Stimulated activated CD8-positive, alpha-beta memory T cell treated with anti-CD3 and anti-CD28 coated beads, Interleukin-12 subunit alpha, Interleukin-12 subunit beta, amount 100 ng/mL, for 24 hours (primary cell): ENCODE data around the gene CCL16.

Experiments used
- DNase-seq: peaks from one replicate; pipeline ENCODE4 v3.0.0-alpha.2; 2020; ENCODE audit errors: extremely low read depth

Gene CCL16

DNA sequence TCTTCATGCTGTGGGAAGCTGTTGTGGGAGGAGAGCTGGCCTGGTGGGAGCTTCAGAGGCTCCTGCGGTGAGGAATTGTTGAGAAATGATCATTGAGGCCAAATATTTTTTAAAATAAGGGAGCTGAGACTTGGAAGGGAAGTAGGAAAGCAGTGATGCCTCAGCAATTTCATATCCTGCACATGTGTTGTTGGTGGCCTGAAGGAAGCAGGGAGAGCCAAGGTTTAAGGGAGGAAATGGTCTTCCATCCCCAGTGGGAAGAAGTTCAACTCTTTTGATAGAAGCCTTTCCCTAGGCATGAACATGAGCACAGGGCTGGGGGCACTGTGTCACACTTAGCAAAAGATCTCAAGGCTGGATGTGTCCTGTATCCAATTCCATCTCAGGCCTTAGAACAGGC lies 5.3 kb upstream of the CCL16 start, which contains the start of gene CCL14:
Gene CCL14 (minus strand): TSS at position 87 of the 400 bp plus-strand sequence. CDS start 80 bp downstream, at position 7.
- no peak for DNase-seq

DNA sequence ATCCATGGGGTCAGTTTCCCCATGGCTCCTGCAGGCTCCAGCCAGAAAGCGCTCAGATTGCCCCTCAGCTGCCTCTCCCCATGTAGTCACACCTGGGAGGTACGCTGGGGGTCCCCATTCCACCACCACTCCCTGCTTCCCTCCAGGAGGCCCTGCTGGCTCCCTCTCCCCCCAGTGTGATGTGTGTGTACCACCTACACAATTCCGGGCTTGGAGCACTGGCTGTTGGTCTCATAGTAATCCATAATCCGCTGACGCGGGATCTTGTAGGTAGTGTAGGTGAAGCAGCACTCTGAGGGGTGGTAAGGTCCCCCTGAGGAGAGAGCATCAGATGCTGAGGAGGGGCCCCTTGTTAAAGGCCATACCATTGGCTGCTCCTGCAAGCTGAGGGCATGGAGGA lies 2.8 kb upstream of the CCL16 start:
- no peak for DNase-seq

DNA sequence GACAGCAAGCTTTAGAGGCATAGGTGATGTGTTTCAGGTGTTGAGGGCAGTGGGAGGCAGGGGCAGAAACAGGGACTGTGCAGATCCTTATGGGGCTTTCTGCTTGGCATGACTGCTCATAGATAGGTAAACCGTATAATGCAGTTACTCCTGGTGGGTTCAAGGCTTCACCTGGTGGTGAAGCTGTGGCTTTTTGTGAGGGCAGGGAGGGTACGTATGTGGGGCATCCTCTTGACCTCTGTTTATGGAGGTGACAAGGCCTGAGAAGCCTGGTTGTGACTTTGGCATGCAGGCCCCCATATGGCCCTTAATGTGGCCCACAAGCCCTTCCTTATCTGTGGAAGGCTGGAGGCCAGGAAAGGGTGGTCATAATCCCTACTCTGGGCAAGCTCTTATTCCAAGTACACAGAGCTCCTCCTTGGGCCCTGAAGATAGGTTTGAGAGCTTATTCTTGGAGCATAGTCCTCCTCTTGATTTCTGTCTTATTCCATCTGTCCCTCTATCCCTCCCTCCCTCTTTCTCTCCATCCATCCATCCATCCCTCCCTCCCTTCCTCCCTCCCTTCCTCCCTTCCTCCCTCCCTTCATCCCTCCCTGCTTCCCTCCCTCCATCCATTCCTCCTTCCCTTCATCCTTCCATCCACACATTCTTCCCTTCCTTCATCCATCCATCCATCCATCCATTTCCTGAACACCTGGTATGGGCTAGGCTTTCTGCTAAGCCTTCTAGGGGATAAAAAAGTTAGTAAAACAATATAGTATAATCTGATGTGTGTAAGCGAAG lies 1.3 kb upstream of the CCL16 start:
- DNase-seq, result no peak

DNA sequence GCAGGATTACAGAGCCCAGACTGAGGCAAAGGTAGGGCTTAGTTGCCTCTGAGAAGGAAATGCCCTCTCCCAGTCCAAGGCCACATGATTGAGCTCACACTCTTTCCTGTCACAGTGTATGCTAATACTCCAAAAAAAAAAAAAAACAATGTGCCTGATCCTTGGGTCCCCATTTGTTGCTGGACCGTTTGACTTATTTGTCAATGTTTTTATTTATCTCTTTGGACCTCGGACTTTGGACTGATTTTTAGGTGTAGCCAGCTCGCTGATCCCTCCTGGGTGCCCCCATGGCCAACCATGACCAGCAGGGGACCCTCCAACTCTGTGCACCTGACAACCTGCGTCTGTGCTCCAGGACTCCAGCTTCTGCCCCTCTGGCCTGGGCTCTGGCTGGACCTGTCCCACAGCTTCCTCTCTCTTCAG lies 622 bp upstream of the CCL16 start:
- DNase-seq, result no peak

DNA sequence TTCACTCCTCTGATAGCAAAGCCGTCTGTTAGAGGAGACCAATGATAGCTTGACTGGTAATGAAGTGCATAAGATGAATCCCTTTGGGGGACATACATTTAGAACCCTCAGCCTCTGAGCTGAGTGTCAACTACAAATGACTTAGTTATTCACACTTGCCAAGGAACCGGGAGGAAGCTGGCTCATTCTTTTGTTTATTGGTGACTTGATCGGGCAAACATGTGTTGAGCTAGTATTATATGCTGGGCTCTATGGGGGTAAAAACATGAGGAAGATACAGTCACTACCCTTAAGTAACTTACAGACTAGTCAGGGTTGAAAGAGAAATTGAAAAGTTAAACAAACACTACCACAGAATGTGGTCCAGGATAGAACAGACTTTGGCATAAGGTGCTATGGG lies 3.0 kb downstream of the CCL16 start:
- no peak for DNase-seq

DNA sequence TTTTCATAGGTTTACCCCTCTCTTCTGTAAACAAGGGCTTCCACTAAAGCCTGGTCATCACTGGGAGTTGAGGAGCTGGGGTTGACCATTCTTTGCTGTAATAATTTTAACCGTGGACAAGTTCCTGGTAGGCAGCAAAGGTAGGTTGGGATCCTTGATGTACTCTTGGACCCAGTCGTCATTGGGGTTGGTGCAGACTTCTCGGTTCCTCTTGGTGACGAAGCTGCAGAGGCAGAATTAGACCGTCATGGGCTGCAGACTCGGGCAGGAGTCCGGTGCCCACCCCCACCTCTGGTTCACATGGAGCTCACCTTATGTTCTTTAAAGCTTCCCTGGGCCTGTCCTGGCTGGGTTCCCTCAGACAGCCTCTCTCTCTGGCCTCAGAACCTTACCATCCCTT lies 3.8 kb downstream of the CCL16 start:
- DNase-seq, result no peak

DNA sequence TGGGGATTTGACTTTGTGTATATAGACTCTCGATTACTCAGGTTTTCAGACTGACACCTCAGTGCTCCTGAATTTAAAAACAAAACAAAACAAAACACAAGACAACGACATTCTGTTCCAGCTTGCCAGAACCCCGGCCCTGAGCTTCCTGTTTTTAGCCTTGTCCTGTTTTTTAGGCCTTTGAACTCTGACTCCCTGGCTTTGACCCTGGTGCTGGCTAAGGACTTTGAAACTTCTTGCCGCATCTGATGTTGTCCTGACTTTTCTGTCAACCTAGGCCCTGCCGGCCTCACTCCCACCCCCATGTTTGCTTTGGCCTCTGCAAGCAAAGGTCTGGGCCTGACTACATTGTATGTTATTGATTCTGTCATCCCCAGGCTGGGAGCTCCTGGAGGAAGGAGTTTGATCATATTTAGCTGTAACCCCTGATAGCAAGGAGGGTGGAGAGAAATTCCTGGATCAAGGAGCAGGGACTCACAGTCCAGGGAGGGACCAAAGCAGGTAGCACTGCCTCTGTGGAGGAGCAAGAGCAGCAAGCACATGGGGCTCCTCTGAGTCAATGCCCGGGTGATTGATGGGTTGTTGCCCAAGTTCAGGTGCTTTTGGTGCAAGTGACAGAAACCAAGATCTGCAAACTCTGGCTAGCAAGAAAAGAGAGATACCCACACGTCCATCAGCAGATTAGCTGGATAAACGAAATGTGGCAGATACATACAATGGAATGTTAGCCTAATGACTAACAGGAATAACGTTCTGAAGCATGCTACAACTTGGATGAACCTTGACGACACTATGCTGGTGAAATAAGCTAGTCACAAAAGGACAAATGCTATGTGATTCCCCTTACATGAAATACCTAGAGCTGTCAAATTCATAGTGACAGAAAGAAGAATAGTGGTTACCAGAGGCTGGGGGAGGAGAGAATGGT lies 7.7 kb downstream of the CCL16 start:
- DNase-seq, result no peak

DNA sequence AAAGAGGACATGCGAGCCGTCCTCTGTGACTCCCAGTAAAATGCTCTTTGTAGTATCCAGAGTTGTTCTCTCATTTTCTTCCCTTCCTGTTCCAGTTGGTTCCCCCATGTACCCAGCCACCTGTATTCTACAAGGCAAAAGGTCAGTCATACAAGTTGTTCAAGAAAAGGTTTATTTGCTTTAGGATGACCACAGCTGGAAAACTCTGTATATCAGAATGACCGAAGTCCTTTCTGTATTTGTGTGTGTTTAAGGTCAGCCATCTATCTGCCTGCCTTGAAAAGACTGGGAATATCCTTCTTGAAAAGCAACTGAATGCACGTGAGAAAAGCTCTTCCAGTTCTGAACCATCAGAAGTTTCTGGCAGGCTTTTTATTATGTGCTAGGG lies 8.4 kb downstream of the CCL16 start:
- no peak for DNase-seq

DNA sequence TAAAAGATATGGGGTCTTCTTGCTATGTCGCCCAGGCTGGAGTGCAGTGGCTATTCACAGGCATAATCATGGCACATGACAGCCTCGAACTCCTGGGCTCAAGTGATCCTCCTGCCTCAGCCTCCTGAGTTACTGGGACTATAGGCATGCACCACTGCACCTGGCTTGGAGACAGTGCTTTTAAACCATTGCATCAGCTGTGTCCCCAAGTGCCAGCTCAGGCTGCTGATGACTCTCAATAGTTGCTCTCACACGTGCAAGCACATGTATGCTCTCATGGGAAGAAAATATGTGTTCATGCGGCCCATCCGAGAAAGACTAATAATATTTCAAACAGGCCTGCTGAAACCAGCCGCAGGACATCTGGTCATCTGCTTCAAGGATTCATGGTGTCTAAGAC lies 8.8 kb downstream of the CCL16 start:
- no peak for DNase-seq

DNA sequence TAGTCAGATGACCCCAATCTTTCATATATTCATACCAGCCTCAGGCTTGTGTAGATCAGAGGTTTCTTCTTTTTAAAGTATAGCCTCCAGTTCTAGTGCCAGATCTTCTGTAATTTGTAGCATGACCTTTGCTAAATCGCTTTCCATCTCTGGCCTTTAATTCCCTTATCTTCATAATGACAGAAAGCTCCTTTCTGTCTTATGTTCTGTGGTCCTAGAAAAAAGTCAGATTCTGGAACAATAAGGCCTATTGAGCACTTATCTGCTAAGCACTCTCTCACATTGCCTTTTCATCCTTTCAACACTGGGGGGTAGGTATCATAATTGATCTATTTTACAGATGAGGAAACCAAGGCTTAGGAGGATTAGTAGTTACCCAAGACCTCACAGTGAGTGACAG lies 9.2 kb downstream of the CCL16 start:
- no peak for DNase-seq

DNA sequence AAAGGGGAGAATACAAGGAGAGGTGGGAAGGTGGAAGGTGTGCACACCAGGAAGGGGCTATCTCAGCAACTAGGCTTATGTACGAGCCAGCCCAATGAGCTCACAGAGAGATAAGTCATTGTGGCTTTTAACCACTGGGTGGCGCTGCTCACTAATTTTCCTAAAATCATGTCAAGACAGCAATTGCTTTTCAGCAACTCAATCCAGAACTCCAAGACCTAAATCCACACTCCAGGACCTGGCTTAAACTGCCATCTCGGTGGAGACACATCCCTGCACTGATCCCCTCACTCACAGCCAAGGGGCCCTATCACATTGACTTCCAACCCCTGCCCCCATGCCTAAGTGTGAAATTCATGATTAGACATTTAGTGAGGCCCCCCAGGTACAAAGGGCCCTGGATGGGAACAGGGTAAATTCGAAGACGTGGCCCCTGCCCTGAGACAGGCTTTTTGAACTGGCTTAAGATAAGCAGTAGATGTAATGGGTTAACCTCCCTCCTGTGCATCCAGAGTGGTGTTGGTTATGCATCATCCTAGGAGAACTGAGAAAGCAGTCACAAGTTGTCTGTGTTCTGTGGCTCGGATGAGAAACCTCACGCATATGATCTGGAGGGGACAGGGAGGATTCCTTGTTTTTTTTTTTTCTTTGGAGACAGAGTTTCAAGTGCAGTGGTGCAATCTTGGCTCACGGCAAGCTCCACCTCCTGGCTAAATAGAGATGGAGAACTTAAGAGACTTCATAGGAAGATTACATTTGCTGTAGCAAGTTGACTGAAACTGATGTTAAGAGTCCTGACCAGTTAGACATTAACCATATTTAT lies 11.5 kb downstream of the CCL16 start:
- DNase-seq, result peak; percentile 34

DNA sequence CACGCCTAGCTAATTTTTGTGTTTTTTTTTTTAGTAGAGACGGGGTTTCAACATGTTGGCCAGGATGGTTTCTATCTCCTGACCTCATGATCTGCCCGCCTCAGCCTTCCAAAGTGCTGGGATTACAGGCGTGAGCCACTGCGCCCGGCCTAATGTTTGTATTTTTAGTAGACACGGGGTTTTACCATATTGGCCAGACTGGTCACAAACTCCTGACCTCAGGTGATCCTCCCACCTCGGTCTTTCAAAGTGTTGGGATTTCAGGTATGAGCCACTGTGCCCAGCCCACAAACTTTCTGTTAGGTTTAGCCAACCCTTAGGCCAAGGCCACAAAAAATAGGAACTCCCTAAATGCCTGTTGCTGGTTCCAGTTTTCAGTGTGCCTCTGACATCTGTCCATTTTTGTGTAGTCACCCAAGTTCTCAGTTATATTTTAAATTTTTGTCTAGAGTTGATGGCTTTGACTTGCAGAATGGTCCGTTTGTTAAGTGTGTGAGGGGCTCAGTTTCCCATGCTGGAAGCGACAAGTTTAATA lies 12.7 kb downstream of the CCL16 start:
- no peak for DNase-seq

DNA sequence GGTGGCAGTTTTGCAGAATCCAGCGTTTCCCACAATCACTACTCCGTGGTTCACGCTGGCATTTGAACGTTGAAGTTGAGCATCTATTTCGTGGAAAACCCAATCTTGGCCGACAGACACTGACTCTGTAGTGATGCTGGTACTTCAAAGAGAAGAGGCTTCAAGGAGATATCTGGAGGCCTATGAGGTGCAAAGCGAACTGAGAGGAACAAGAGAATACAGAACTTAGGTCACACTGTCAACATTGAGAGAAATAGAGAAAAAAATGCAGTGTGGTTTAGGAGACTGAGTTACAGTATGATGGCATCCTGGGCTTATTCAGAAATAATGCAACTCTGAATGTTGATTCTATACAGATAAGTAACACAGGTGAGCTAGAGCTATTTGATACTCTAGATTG lies 16.0 kb downstream of the CCL16 start:
- DNase-seq, result no peak

DNA sequence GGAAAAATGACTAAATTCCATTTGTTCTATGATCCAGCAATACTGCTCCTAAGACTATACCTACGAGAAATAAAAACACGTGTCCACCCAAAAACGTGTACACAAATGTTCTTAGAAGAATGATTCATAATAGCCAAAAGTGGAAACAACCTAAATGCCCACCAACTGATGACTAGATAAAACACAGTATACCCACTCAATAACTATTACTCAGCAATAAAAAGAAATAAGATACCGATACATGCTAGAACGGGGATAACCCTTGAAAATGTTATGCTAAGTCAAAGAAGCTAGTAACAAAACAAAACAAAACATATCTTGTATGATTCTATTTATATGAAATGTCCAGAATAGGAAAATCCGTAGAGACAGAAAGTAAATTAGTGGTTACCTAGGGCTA lies 17.6 kb downstream of the CCL16 start:
- no peak for DNase-seq

DNA sequence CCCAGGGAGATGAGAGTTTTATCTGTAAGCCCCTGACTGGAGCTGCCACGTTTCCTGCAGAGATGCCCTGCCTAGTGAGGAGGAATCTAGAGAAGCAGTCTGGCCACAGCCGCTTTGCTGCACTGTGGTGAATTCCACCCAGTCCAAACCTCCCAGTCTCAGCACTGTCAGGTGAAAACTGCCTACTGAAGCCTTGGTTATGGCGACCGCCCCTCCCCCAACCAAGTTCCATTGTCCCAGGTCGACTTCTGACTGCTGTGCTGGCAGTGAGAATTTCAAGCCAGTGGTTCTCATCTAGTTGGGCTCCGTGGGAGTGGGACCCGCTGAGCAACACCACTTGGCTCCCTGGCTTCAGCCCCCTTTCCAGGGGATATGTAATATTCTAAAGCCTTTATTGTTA lies 27.6 kb downstream of the CCL16 start:
- DNase-seq, result no peak

DNA sequence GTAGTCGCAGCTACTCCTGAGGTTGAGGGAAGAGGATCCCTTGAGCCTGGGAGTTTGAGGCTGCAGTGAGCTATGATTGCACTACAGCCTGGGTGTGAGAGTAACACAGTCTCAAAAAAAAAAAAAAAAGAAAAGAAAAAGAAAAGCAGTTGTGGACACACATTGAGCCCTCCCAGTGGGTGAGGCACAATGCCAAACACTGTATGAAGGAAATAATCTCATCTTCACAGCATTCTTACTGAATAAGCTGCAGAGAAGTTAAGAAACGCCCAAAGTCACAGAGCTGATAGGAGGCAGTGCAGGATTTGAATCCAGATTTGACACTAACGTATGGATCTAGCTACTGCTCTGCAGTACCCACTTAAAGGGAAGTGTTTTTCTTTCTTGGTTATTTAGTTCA lies 31.9 kb downstream of the CCL16 start:
- no peak for DNase-seq

DNA sequence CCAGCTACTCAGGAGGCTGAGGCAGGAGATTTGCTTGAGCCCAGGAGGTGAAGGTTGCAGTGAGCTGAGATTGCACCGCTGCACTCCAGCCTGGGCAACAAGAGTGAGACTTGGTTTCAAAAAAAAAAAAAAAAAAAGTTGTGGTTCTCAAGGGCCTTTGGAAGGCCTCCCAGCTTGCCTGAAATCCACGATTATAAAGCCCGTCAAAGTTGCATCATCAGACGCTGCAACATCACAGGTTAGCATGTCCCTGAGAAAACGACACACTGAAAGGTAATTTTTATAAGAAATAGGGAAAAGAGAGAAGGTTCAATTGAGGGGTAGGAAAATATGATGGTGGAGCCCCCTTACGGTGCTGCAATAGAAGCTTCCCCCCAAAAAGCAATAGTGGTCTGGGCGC lies 33.2 kb downstream of the CCL16 start:
- no peak for DNase-seq

DNA sequence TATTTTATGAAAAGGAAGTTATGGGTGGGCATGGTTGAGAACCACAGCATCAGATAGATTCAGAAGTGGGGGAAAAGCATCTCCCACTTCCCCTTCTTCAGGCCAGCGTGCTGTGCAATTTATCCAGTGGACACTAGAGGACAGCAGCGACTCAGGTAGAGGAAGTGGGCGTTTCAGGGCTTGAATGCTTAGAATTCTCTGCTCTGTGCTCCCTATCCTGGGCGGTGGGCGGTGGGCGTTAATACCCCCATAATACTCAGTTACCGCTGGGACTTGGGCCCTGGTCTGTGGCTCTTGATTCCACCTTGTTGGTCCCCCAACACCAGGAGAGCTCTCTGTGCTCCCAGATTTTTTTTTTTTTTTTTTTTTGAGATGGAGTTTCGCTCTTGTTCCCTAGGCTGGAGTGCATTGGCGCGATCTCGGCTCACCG lies 34.1 kb downstream of the CCL16 start:
- DNase-seq, result no peak

DNA sequence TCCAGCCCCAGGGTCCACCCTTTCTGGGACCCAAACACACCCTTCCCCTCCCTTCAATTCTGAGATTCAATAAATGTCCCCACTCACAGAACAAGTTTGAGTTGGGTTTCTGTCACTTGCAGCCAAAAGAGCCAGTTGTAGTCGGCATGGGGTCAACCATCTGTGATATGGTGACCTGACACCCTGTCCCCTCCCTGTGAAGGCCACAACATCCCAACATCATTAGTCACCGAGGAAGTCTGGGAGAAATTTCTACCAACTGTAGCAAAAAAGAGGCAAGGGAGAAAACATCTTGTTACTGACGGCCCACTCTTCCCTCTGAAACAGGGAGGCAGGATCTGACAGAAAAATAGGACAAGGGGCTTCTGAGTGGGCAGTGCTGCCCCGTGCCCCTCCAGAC lies 37.1 kb downstream of the CCL16 start:
- DNase-seq, result no peak

DNA sequence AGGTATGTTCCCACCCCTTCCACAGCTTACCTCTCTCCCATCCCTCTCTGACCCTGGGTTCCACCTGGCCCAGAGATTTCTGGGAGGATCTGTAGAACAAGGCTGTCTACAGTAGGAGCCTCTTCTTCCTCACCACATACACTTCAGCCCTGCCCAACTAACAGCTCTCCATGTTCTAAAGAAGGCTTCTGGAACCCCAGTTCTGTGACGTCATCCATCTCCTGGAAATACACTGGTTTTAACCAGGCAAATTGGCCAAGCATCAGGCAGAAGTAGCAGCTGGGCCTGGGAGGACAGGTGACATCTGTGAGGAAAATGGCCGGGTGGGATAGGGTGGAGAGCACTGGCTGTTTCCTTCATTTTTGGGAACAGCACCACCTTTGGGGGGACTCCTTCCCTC lies 37.8 kb downstream of the CCL16 start, which contains the start of gene LYZL6:
Gene LYZL6 (minus strand): TSS at position 177 of the 400 bp plus-strand sequence. CDS start 4,357 bp downstream, outside the sequence.
- no peak for DNase-seq

DNA sequence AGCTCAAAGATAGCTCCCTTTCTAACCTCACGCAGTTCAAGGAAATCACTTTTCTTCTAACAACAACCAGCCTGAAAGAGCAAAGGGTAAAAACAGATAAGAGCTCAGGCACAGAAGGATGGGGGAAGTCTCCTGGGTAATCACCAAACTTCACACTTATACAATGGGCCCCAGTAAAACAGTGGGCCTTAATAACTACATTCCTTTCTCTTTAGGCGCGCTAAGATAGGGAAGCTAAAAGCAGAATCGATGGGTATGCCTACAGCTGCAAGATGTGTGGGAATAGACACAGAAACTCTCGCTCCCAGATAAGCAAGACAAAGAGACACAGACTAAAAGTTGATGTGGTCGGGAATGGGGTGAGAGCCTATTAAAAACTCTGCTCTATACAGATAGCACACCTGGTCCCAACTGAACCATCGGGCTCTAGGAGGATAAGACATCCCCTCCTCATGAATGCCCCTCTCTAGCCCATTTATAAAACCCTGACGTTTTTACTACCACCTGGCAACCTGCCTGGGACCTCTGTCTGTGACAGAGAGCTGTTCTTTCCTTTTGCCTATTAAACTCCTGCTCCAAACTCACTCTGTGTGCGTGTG lies 38.6 kb downstream of the CCL16 start:
- no peak for DNase-seq
